ENCODE results near the gene GFOD1. TPM values are rescaled to one million over a fixed set of nuclear protein-coding genes. Genes with fewer than 3 reads are reported as not detected.

GFOD1 gene
- total RNA-seq, 2 donors from 2014 or later, result 10.0 to 12.2 TPM

DNA sequence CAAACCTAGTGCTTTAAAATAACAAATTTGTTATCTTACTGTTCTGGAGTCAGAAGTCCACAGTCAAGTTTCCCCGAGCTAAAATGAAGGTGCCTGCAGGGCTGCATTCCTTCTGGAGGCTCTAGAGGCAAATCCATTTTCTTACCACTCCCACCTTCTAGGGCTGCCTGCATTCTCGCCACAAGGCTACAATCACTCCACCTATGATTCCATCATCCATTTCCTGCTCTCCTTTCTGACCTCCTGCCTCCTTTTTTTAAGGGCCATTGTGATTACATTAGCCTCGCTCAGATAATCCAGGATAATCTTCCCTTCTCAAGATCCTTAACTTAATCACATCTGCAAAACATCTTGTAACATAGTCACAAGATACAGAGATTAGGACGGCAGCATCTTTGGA is 44.6 kb upstream of the GFOD1 start:
- WGBS, result 66% methylated on average over 4 of the region's 4 CpGs

GRCh38 chr6:13528777-13529343 is 41.5 kb upstream of the GFOD1 start:
- H3K36me3 ChIP-seq, result no peaks in the 10 kb centered on the region
- TF ChIP-seq POLR2AphosphoS5 (IDR thresholded peaks at IDR 0.05), result no peak
- TF ChIP-seq POLR2A (IDR thresholded peaks at IDR 0.05), result no peak
- TF ChIP-seq CTCF (IDR thresholded peaks at IDR 0.05), result no peak
- WGBS, result 79% methylated on average over 8 of the region's 8 CpGs
- no peak overlapping the region for H3K4me3 ChIP-seq
- no peak overlapping the region for H3K27ac ChIP-seq
- H3K27me3 ChIP-seq (replicated peaks; ENCODE audit: insufficient read depth), result no peaks in the 10 kb centered on the region
- H3K9me3 ChIP-seq, result no peaks in the 10 kb centered on the region
- H3K4me1 ChIP-seq (replicated peaks), result no peaks in the 10 kb centered on the region
- no peak for DNase-seq (ENCODE audit: low spot score)
- intact Hi-C loops (cut with DNase I), result no loop called here

More for the DNA sequence above, 44.6 kb upstream of the GFOD1 start:
- intact Hi-C loops (cut with DNase I), result loop anchor here (10.0 kb wide), 1 partner anchor 47 kb away; the partner anchor contains the start of gene GFOD1
- no peak overlapping the region for H3K27ac ChIP-seq
- no peaks in the 10 kb centered on the region for H3K36me3 ChIP-seq
- DNase-seq (ENCODE audit: low spot score), result no peak
- no peaks in the 10 kb centered on the region for H3K4me1 ChIP-seq (replicated peaks)
- H3K4me3 ChIP-seq, result no peak overlapping the region
- H3K9me3 ChIP-seq, result no peaks in the 10 kb centered on the region
- no peaks in the 10 kb centered on the region for H3K27me3 ChIP-seq (replicated peaks; ENCODE audit: insufficient read depth)
- TF ChIP-seq POLR2AphosphoS5 (IDR thresholded peaks at IDR 0.05), result no peak
- no peak for TF ChIP-seq POLR2A (IDR thresholded peaks at IDR 0.05)
- TF ChIP-seq CTCF (IDR thresholded peaks at IDR 0.05), result no peak

DNA sequence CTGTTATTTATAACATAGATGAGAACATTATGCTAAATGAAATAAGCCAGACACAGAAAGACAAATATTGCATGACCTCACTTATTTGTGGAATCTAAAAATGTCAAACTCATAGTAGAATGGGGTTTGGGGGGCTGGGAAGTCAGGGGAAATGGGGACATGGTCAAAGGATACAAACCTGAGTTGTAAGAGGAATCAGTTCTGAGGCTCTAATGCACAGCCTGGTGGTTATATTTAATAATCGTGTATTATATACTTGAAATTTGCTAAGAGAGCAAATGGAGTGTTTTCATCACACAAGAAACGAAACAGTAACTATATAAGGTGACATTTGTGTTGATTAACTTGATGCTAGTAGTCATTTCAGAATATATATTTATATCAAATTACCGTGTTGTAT is 40.8 kb upstream of the GFOD1 start:
- no peaks in the 10 kb centered on the region for H3K4me1 ChIP-seq (replicated peaks)
- H3K4me3 ChIP-seq, result no peak overlapping the region
- no peaks in the 10 kb centered on the region for H3K9me3 ChIP-seq
- H3K27ac ChIP-seq, result no peak overlapping the region
- no peaks in the 10 kb centered on the region for H3K27me3 ChIP-seq (replicated peaks; ENCODE audit: insufficient read depth)
- 76% methylated on average over 3 of the region's 3 CpGs for WGBS
- DNase-seq (ENCODE audit: low spot score), result no peak
- TF ChIP-seq POLR2A (IDR thresholded peaks at IDR 0.05), result no peak
- TF ChIP-seq CTCF (IDR thresholded peaks at IDR 0.05), result peak in 1 of 4 experiments; percentile 31
- intact Hi-C loops (cut with DNase I), result no loop called here
- H3K36me3 ChIP-seq, result no peaks in the 10 kb centered on the region

GRCh38 chr6:13527671-13528056 is 40.3 kb upstream of the GFOD1 start:
- H3K36me3 ChIP-seq, result no peaks in the 10 kb centered on the region
- TF ChIP-seq POLR2AphosphoS5 (IDR thresholded peaks at IDR 0.05) (no peak), CTCF (IDR thresholded peaks at IDR 0.05) (no peak), POLR2A (IDR thresholded peaks at IDR 0.05) (no peak)
- H3K9me3 ChIP-seq, result no peaks in the 10 kb centered on the region
- no peak overlapping the region for H3K4me3 ChIP-seq
- H3K27ac ChIP-seq, result no peak overlapping the region
- no peak for DNase-seq (ENCODE audit: low spot score)
- intact Hi-C loops (cut with DNase I), result no loop called here
- no peaks in the 10 kb centered on the region for H3K27me3 ChIP-seq (replicated peaks; ENCODE audit: insufficient read depth)
- 91% methylated on average over 4 of the region's 4 CpGs for WGBS
- no peaks in the 10 kb centered on the region for H3K4me1 ChIP-seq (replicated peaks)
